Suppressor macrophage treated with lipopolysaccharide for 1 hour (primary cell): ENCODE measurements around the gene KCNS1.
"Not testable (repeated sequence)": the region's sequence is repeated elsewhere in the genome, so short reads cannot be mapped to it uniquely, and the experiment has no call there.

ENCODE experiments used
- DNase-seq, 3 donors: peaks; one replicate each; pipeline ENCODE4 v3.0.0-alpha.2; 2020 to 2022

Gene KCNS1, protein sequence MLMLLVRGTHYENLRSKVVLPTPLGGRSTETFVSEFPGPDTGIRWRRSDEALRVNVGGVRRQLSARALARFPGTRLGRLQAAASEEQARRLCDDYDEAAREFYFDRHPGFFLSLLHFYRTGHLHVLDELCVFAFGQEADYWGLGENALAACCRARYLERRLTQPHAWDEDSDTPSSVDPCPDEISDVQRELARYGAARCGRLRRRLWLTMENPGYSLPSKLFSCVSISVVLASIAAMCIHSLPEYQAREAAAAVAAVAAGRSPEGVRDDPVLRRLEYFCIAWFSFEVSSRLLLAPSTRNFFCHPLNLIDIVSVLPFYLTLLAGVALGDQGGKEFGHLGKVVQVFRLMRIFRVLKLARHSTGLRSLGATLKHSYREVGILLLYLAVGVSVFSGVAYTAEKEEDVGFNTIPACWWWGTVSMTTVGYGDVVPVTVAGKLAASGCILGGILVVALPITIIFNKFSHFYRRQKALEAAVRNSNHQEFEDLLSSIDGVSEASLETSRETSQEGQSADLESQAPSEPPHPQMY

DNA sequence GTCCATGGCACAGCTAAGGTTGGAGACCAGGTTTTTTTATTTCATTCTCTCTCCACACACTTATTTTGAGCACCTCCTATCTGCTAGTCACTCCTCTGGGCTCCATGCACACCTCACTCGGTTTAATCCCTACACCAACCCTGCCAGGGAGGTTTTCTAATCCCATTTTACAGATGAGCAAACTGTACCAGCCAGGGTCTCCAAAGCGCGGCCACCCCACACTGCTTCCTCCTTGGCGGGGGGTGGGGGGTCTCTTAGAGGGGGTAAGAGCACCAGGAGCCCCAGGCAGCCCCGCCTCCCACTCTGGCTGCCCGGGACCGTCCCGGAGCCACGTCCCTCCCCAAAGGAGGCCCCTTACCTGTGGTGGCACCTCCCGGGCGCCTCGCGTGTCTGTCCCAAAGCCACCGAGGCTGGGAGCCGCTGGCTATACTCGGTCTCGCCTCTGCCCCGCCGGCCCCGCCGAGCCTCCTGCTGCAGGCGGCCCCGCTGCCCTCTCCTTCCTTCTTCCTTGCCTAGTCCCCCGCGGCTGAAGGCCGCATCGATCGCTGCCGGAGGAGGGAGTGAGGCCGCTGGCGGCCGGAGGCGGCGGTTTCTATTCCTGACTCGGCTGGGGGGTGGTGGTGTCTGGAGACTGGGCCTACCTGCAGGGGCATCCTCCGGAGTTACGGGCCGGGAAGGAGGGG is at the start of gene KCNS1:
Gene KCNS1 (minus strand): TSS at position 565 of the 683 bp plus-strand sequence. CDS start 1,891 bp downstream, outside the sequence.
- peak; percentile 20 to 49 (median 33) for DNase-seq

DNA sequence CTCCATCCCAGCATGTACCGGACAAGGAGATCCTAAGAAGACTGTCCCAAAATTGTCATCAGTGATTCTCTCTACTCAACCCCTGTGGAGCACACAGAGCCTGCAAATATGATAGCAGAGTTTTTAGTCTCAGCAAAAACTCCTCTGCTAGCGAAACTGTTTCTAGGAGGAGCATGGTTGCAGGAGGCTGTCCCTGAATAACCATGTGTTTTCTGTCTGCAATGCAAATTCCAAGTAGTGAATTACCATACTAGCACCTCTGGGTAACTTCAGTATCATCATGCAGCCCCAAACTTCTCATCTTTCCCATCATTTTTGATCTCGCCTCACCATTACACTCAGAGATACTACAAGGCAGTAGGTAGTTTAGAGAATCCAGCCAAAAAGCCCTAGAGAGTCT is 48.1 kb upstream of the KCNS1 start:
- no peak for DNase-seq

DNA sequence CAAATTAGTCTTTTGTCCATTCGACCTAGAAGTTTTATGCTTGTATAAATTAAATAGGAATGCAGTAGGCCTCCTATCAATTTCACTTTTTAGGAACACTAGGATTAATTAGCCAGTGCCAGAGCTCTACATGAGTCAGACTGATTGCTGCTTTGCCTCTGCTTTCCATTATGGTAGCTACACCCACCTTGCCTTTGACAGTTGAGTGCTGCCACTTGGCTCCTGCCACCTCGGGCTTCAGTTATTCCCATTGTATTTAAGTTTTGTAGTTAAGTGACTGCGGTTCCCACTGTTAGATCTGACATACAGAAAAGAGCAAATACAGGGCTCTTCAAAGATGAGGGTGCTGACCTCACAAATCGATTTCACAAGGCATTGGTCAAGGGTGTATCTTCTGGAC is 39.9 kb upstream of the KCNS1 start:
- no peak for DNase-seq

DNA sequence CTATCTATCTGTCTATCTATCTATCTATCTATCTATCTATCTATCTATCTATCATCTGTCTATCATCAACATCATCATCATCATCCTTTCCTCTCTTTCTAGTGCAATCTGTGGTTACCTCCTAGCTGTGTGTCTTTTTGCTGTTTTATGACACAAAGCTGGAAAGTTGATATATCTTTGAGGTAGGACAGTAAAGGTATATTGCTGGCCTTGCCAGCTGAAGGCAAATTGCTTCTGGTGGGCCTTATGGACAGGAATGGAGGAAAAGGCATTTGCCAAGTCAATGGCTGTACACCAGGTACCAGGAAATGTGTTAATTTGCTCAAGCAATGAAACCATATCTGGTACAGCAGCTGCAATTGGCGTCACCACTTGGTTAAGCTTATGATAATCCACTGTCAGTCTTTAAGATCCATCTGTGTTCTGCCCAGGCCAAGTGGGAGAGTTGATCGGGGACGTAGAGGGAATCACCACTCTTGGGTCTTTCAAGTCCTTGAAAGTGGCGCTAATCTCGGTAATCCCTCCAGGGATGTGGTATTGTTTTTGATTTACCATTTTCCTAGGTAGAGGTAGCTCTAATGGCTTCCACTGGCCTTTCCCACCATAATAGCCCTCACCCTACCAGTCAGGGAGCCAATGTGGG is 38.9 kb upstream of the KCNS1 start:
- DNase-seq: not testable (repeated sequence)

DNA sequence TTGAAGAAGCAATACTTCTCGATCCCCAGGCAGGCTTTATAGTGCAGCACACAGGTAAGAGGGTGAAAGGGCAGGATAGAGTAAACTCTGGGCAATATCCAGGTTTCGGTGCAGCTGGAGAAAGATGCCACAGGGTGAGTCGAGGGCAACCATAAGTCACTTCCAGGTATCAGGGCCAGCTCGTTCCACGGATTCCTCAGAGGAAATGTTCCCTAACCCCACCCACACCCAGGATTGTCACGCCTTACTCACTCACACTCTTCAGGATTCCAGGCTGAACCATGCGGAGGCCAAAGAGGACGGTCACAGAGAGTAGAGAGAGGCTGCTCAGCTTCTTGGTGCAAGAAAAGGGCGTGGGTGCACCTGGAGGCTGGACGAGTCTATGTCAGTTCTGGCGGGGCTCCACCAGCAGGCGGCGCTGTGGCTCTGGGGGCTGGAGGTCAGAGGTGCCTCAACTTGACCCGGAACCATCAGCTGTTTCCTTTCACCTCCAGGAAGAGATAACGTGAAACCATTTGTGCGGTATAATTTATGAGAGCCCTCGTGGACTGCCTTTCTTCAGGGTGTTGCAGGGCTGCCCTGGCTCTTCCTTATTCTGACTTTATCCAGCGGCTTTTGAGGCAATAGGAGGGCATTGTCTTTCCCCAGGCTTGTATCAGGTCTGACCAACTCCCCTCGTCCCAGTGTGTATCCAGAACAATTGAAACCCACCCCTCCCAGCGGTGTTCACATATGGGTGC is 37.8 kb upstream of the KCNS1 start:
- DNase-seq: peak; percentile 66 to 86 (median 79)

DNA sequence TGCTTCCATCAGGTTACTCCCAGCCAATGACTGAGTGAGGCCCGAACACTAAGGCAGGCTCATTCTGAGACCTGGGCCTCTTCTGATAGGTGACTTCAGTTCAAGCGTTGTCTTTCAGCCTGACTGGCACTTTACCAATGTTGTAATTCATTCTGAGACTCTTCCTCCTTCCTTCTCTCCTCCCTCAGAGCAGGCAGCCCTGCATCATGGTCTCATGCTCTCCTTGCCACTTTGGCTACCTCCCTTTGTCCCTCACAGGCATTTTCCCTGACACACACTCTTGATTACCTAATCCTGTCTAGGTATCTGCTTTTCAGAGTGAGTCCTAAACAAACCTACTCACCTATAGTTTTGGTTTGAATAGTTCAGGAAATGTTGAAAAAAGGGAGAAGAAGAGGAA is 36.0 kb upstream of the KCNS1 start:
- DNase-seq: no peak

DNA sequence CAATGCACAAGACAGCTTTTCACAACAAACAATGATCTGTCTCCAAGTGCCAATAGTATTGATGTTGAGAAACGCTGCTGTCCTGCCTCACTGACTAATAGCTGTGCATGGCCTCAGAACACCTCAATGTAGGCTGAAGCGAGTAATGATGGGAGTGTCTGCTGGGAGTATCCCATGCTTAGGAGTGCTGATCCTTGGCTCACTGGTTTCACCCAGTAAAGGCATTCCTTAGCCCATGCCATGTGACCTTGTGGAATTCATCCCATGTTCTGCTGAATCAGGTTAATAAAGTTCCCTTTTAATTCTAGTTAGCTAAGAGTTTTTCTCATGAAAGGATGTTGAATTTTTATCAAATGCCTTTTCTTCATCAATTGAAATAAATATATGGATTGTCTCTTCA is 27.2 kb upstream of the KCNS1 start:
- no peak for DNase-seq

DNA sequence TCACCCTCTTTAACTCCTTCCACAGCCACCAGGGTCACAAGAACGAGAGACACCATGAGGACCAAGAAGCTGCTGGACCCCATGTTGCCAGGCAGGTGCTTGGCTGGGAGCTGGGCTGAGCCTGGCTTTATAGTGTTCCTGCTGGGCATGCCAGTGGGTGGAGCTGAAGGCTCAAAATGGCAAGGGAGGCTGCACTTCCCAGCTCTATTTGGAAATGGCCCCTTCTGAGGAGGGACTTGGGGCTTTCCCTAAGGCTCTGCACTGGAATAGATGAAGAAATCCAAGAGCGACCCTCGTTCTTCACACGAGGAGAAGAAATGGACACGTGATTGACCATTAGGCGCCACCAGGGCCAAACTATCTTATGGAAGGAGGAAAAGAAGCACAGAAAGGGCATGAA is 23.4 kb upstream of the KCNS1 start, which contains the start of gene WFDC12:
Gene WFDC12 (minus strand): TSS at position 101 of the 400 bp plus-strand sequence. CDS start 18 bp downstream, at position 83.
- no peak for DNase-seq

DNA sequence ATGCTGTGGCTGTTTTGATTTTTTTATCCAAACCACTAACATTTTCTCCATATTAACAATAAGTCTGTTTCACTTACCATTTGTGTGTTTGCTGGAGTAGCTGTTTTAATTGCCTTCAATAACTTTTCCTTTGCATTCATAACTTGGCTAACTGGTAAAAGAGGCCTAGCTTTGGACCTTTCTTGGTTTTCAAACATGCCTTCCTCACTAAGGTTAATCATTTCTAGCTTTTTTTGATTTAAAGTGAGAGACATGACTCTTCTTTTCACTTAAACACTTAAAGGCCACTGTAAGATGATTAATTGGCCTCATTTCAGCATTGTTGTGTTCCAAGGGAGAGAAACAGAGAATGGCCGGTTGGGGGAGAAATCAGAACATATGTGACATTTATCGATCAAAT is 20.5 kb upstream of the KCNS1 start:
- no peak for DNase-seq

DNA sequence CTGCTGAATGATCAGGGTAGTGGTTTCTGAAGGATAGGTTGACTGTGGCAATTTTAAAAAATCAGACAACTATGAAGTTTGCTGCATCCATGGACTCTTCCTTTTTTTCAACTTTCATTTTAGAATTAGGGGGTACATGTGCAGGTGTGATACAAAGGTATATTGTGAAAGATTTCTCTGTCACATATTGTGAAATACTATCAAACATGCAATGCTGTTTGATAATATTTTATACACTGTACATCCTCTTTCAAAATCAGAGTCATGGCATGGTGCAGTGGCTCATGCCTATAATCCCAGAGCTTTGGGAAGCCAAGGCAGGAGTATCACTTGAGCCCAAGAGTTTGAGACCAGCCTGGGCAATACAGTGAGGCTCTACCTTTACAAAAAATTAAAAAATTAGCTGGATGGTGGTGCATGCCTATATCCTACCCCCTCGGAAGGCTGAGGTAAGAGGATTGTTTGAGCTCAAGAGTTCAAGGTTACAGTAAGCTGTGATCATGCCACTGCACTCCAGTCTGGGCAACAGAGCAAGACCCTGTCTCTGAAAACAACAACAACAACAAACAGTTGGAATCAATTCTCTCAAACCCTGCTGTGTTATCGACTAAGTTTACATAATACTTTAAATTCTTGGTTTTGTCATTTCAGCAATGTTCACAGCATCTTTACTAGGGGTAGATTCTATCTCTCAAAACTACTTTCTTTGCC is 18.8 kb upstream of the KCNS1 start:
- no peak for DNase-seq

DNA sequence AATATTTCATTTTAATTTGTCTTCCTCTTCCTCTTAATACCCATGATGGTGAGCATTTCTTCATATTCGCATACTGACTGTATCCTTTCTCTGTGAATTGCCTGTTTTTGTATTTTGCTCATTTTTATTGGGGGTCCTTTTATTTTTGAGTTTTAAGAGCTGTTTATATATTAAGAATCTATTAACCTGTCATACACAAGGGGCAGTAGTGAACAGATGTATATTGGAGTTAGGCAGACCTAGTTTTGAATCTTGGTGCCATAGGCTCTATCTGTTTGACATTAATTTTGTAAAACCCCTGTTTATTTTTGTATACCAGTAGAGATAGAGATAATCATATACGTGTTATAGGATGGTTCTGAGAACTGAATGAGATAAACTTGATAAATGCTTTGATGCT is 17.1 kb upstream of the KCNS1 start:
- DNase-seq: no peak

DNA sequence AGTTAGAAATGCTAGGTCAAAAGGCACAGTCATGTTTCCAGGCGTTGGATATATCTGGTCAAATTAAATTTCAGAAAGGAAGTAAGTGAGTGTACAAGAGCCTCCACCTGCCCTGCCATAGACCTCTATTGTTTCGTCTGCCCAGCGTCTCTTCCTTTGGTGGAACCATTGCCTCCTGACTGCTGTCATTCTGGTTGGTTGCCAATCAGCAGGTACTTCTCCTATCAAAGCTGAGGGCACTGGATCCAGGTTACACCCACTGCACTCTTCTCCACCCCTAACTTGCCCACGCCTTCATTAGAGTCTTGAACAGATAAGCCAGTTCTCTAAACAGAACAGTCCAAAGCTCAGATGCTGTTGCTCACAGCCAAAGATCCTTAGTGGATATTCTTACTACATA is 16.7 kb upstream of the KCNS1 start:
- DNase-seq: no peak

DNA sequence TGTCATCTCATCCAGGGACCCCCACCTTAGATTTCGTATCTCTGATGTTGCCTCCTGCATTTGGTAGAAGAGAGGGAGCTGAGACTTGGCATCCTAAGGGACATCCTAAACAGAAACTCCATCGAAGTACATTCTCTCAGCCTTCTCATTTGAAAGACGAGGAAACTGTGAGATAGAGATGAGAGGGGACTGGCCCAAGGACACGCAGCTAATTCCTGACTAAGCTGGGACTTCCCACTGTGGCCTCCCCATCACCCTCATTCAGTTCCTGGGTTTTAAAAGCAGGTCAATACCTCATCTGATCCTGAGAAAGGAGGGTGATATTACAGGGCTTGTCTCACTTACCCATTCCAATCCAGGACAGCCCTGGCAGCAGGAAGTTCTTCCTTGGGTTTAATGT is 14.9 kb upstream of the KCNS1 start:
- peak; percentile 34 to 43 (median 41) for DNase-seq

DNA sequence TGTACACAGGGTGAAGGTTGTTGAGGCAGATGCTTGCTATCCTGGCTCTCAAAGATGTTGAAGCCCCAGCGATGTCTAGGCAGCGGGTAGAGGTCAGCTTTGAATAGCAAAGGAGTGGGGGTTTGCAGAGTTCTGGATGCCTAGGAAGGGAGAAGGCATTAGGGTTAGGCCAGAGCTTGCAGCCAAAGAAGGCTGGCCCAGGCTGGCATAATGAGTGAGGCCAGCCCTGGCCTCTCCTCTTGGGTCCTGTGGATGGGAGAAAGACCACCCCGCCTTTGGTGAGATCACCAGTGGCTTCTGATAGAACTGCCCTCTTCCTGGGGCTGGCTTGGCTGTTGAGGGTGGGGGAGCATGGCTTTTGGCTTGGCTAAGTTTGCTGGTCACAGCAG is 14.5 kb upstream of the KCNS1 start:
- DNase-seq: no peak

DNA sequence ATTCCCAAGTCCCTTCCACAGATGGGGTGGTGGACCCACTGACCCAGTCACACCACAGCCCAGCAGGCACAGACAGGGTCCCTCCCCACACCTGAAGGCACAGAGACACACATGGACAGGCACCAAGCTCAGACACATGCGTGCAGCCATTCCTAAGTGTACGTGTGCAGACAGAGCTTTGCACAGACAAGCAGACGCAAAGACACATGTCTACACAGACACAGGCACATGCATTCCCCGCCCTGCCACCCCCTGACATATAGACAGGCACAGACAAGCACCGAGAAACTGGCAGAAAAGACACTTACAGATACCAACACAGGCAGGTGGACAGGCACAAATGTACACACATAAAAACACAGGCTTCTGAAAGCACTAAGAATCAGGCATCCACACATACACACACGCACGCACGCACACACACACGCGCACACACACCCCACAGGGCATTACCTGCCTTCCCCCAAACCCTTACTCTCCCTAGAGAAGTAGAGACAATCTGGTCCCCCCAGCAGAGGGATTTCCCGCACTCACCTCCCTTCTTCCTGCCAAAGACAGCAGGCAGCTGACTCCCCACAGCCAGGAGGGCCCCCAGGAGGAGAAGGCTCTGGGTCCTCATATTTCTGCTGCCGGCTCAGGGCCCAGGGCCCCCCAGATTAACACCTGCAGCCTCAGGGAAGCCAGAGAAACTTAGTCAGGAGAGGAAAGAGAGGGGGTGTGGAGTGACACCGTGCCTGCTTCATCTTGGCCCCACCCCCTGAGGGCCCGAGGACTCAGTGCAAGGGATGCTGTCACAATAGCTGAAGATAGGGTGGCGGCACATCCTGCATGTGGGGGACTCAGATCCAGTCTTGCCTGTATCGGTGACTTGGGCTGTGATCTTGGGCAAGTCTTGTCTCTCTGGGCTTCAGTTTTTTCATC is 13.8 kb upstream of the KCNS1 start, which contains the start of gene WFDC5:
Gene WFDC5 (minus strand): TSS at position 710 of the 921 bp plus-strand sequence. CDS start 91 bp downstream, at position 619.
- DNase-seq: no peak

DNA sequence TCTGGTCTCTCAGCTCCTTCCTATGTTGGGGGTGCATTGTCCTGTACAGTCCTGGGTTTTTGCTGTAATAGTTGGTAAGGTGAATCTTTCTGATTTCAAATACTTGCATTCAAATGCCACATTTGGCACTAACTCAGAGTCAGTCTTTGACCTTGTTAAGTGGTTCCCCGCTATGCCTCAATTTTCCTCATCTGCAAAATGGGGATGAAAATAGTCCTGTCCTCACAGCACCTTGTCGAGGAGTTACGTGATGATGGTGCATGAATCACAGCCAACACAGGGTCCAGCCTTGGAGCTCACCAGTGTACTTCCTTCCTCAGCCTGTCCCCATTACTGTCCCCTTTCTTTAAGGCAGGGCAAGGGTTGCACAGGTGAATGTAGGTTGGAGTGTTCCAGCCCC is 12.9 kb upstream of the KCNS1 start:
- DNase-seq: no peak

DNA sequence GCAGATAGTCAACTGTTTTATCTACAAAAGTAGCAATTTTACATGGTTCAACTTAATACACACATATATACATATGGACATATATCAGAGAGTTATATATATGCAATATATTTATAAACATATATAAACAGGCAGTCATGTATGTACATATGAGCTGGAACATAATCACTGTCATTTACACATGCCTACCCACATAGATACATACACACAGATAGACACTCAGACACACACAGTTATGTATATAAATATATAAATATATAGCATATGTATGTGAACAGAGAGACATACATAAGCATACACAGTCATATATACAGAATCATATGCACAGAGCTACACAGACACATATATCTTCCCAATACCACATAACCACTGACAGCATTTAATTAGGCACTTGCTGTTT is 11.8 kb upstream of the KCNS1 start:
- no peak for DNase-seq

DNA sequence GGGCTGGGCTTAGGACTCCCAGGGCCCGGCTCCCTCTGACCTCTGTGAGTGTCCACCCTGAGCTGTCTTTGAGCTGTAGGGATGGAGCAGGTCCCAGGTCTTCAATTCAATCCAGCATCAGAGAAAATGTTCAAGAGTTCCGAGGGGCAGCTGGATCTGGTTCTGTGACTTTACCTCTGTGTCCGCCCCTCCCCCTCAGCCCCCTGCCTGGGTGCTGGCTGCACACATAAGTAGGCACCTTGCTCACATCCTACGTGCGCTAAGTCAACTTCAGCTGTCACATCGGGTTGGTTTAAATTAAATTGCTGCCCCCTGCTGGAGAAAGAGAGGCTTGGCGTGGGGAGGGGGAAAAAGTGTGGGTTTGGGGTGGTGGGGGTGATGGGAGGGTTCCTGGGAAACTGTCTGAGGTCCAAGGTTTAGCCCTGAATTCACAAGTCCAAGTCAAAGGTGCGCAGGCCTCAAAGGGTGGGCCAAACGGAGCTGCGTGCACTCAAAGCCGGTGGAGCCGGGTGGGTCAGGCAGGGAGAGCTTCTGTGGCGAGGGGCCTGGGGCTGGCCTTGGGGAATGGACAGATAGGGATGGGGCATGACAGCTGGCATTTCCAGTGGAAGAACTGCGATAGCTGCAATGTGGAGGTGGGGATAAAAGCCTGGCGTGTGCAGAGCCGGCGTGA is 11.0 kb upstream of the KCNS1 start:
- peak; percentile 30 to 40 (median 37) for DNase-seq

DNA sequence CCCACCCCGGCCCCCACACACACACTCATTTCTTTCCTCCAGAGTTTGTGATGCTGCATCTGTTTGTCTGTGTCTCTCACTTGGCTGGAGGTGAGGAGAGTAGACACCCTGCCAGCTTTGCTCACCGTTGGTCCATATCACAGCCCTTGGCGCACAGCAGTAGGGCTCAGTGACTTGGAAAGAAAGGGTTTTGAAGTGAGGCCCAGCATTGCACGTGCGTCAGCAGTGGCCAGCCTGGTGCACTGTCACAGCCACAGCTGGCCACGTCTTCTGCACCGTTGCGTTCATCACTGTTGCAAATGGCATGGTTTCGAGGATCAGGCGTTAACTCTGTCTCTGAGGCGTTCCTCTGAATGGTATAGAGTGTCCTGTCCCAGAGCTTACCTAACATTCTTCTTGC is 10.4 kb upstream of the KCNS1 start:
- no peak for DNase-seq

DNA sequence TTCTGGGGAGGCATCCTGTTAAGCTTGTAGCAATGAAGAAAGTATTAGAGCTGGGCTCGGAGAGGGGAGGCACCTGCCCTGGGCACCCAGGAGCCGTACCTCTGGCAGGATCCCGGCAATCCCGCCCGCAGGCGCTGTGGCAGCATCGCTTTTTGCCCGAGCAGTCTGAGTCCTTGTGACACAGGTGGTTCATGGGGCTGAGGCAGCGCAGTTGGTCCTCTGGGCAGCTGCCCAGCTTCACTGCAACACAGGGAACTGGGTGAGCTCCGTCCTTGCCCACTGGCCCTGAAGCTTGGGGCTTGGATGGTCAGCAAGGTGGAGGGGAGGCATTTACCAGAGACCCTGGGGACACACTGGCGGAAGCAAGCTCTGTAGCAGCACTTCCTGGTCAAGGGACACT is 9.4 kb upstream of the KCNS1 start:
- no peak for DNase-seq
